H9 (cell line): ENCODE data around the gene CDH4. TPM values are rescaled to one million over a fixed set of nuclear protein-coding genes. Genes with fewer than 3 reads are reported as not detected.

Experiments used
- DNase-seq: peaks from one replicate; pipeline ENCODE4 v3.0.0-alpha.2; 2017
- H2AFZ ChIP-seq: one replicate; pipeline ENCODE4 v1.6.1; 2013; ENCODE audit warnings: mild to moderate bottlenecking, low read length, control low read depth, moderate library complexity
- H2AK5ac ChIP-seq: 2 replicates; pipeline ENCODE4 v1.6.1; 2013; ENCODE audit warnings: low read length, control low read depth, mixed read lengths; ENCODE audit not compliant: insufficient read length
- H2BK120ac ChIP-seq: one replicate; pipeline ENCODE4 v1.6.1; 2013; ENCODE audit warnings: low read depth, mild to moderate bottlenecking, low read length, control low read depth, inconsistent platforms; ENCODE audit not compliant: poor library complexity, severe bottlenecking
- H2BK12ac ChIP-seq: 2 replicates; pipeline ENCODE4 v1.6.1; 2013; ENCODE audit warnings: low read length, control low read depth, mixed read lengths, low read depth; ENCODE audit not compliant: insufficient read length
- H2BK15ac ChIP-seq: 2 replicates; pipeline ENCODE4 v1.6.1; 2013; ENCODE audit warnings: low read depth, low read length, control low read depth
- H2BK20ac ChIP-seq: one replicate; pipeline ENCODE4 v1.6.1; 2013; ENCODE audit warnings: low read depth, mild to moderate bottlenecking, low read length, control low read depth, inconsistent platforms; ENCODE audit not compliant: poor library complexity, severe bottlenecking
- H2BK5ac ChIP-seq: 2 replicates; pipeline ENCODE4 v1.6.1; 2013; ENCODE audit warnings: low read length, control low read depth, mixed read lengths; ENCODE audit not compliant: insufficient read length
- H3K14ac ChIP-seq: 2 replicates; pipeline ENCODE4 v1.6.1; 2013; ENCODE audit warnings: low read length, control low read depth; ENCODE audit not compliant: insufficient read depth
- H3K18ac ChIP-seq: 2 replicates; pipeline ENCODE4 v1.6.1; 2013; ENCODE audit warnings: low read depth, mild to moderate bottlenecking, mixed read lengths, low read length, control low read depth; ENCODE audit not compliant: insufficient read length
- H3K23ac ChIP-seq: 2 replicates; pipeline ENCODE4 v1.6.1; 2013; ENCODE audit warnings: low read length, control low read depth, mixed read lengths, low read depth; ENCODE audit not compliant: insufficient read length
- H3K23me2 ChIP-seq: 2 replicates; pipeline ENCODE4 v1.6.1; 2013; ENCODE audit warnings: low read depth, mild to moderate bottlenecking, mixed read lengths, low read length, control low read depth; ENCODE audit not compliant: insufficient read length, poor library complexity, severe bottlenecking
- H3K27ac ChIP-seq: 2 replicates; pipeline ENCODE4 v1.5.1; 2013; ENCODE audit warnings: low read length, control low read depth, mixed read lengths, low read depth; ENCODE audit not compliant: insufficient read length
- H3K27me3 ChIP-seq: 2 replicates; pipeline ENCODE4 v1.6.1; 2013; ENCODE audit warnings: low read length, control low read depth, inconsistent platforms; ENCODE audit not compliant: insufficient read depth
- H3K4ac ChIP-seq: 2 replicates; pipeline ENCODE4 v1.6.1; 2013; ENCODE audit warnings: low read depth, mild to moderate bottlenecking, control low read depth, inconsistent platforms, low read length, moderate library complexity
- H3K4me1 ChIP-seq: 2 replicates; pipeline ENCODE4 v1.6.1; 2013; ENCODE audit warnings: low read length, control low read depth, inconsistent platforms; ENCODE audit not compliant: insufficient read depth
- H3K4me2 ChIP-seq: 2 replicates; pipeline ENCODE4 v1.6.1; 2013; ENCODE audit warnings: low read length, control low read depth, mixed read lengths; ENCODE audit not compliant: insufficient read length, insufficient read depth
- H3K56ac ChIP-seq: 2 replicates; pipeline ENCODE4 v1.6.1; 2013; ENCODE audit warnings: low read depth, mild to moderate bottlenecking, mixed read lengths, low read length, control low read depth; ENCODE audit not compliant: insufficient read length
- H3K79me1 ChIP-seq: 2 replicates; pipeline ENCODE4 v1.6.1; 2013; ENCODE audit warnings: low read depth, mild to moderate bottlenecking, moderate library complexity, low read length, control low read depth, inconsistent platforms; ENCODE audit not compliant: insufficient read depth, poor library complexity, severe bottlenecking
- H3K79me2 ChIP-seq: 2 replicates; pipeline ENCODE4 v1.6.1; 2013; ENCODE audit warnings: low read length, control low read depth, inconsistent platforms; ENCODE audit not compliant: insufficient read depth
- H3K9ac ChIP-seq: 2 replicates; pipeline ENCODE4 v1.6.1; 2013; ENCODE audit warnings: low read length, control low read depth, mixed read lengths; ENCODE audit not compliant: insufficient read length; ENCODE audit errors: extremely low read depth
- H3K9me3 ChIP-seq: one replicate; pipeline ENCODE4 v1.6.1; 2013; ENCODE audit warnings: low read depth, low read length, inconsistent platforms; ENCODE audit not compliant: control insufficient read depth
- H3T11ph ChIP-seq: one replicate; pipeline ENCODE4 v1.6.1; 2013; ENCODE audit warnings: mild to moderate bottlenecking, low read length, control low read depth, inconsistent platforms
- H4K20me1 ChIP-seq: one replicate; pipeline ENCODE4 v1.6.1; 2013; ENCODE audit not compliant: control insufficient read depth, insufficient read length, insufficient read depth
- H4K5ac ChIP-seq: 2 replicates; pipeline ENCODE4 v1.6.1; 2013; ENCODE audit warnings: low read depth, mild to moderate bottlenecking, mixed read lengths, low read length, control low read depth; ENCODE audit not compliant: insufficient read length
- H4K8ac ChIP-seq: replicated peaks from 2 replicates; pipeline ENCODE4 v1.6.1; 2013; ENCODE audit warnings: low read length, control low read depth, mixed read lengths, low read depth; ENCODE audit not compliant: insufficient read length
- H4K91ac ChIP-seq: 2 replicates; pipeline ENCODE4 v1.6.1; 2013; ENCODE audit warnings: low read depth, mild to moderate bottlenecking, moderate library complexity, mixed read lengths, low read length, control low read depth; ENCODE audit not compliant: insufficient read length
- H3K27ac Mint-ChIP-seq, 3 experiments: 2 replicates in 2 of 3; 3 replicates in 1 of 3; pipeline ENCODE4 v1.8.0; 2020 to 2021; ENCODE audit warnings: mixed read lengths in 3 of 3, mild to moderate bottlenecking in 1 of 3, moderate library complexity in 1 of 3
- H3K27me3 Mint-ChIP-seq: 2 replicates; pipeline ENCODE4 v1.8.0; 2021; ENCODE audit warnings: low read depth, mild to moderate bottlenecking, moderate library complexity, mixed read lengths
- H3K36me3 Mint-ChIP-seq, 3 experiments: 2 replicates in 2 of 3; 3 replicates in 1 of 3; pipeline ENCODE4 v1.8.0; 2020 to 2021; ENCODE audit warnings: low read depth in 3 of 3, mixed read lengths in 3 of 3; ENCODE audit not compliant: insufficient read depth in 1 of 3
- H3K4me1 Mint-ChIP-seq, 2 experiments: 2 replicates each; pipeline ENCODE4 v1.8.0; 2020; ENCODE audit warnings: mixed read lengths in 2 of 2
- H3K4me3 Mint-ChIP-seq, 2 experiments: 2 replicates in 1 of 2; 3 replicates in 1 of 2; pipeline ENCODE4 v1.8.0; 2020 to 2021; ENCODE audit warnings: mild to moderate bottlenecking in 2 of 2, mixed read lengths in 2 of 2, moderate library complexity in 1 of 2
- H3K9me3 Mint-ChIP-seq, 2 experiments: 2 replicates in 1 of 2; 3 replicates in 1 of 2; pipeline ENCODE4 v1.8.0; 2020; ENCODE audit warnings: mild to moderate bottlenecking in 2 of 2, mixed read lengths in 2 of 2, moderate library complexity in 1 of 2
- WGBS: extraction: QIAGEN DNeasy Blood & Tissue Kit; methylation state at CpG from one replicate; pipeline ENCODE4 v1.1.7; 2013; ENCODE audit warnings: missing lambda C conversion rate, low lambda C conversion rate, mixed read lengths; ENCODE audit not compliant: insufficient read length; ENCODE audit errors: extremely low coverage; 5-methylcytosine and 5-hydroxymethylcytosine counted together
- total RNA-seq: library from RNA; stranded (reverse); gene quantifications from 2 replicates; pipeline ENCODE4 v1.2.1, GENCODE V29; 2021
- TF ChIP-seq, protein P1 (sequence below): fragments of 200-600 bp; sonication (generic); conservative IDR thresholded peaks from 3 replicates; pipeline ENCODE4 v1.8.0; 2021; ENCODE audit warnings: antibody characterized with exemption, mild to moderate bottlenecking

Gene CDH4
- total RNA-seq, 1 experiment from 2014 or later: 3.0 TPM

DNA sequence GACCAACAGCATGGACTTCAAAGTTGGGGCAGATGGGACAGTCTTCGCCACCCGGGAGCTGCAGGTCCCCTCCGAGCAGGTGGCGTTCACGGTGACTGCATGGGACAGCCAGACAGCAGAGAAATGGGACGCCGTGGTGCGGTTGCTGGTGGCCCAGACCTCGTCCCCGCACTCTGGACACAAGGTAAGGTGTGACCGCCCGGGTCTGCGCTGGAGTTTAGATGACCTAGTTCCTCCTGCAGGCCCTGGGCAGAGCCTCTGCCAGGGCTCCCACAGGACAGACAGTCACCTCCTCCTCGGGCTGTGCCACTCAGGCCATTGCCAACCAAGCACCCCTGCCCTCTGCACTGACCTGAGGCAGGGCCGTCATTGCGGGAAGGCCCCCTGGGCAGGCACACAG, 491.5 kb downstream of the CDH4 start:
- no peaks in the 10 kb centered on the region for H3K23me2 ChIP-seq
- no peaks in the 10 kb centered on the region for H3K79me1 ChIP-seq
- no peak overlapping the region for H3T11ph ChIP-seq
- peaks cover 2% of the 10 kb centered on the region; the same call in 1 of the 2 replicates for H3K27me3 ChIP-seq
- Mint-ChIP-seq H3K4me1 (no peaks in the 10 kb centered on the region), H3K4me3 (no peak overlapping the region), H3K27me3 (peaks cover 28% of the 10 kb centered on the region), H3K27ac (no peak overlapping the region), H3K36me3 (no peaks in the 10 kb centered on the region), H3K9me3 (no peaks in the 10 kb centered on the region)
- no peak overlapping the region for H4K5ac ChIP-seq
- no peaks in the 10 kb centered on the region for H3K9me3 ChIP-seq
- H4K91ac ChIP-seq: no peak overlapping the region
- no peak overlapping the region for H2BK5ac ChIP-seq
- no peak overlapping the region for H3K9ac ChIP-seq
- H3K23ac ChIP-seq: no peak overlapping the region
- no peak overlapping the region for H2BK120ac ChIP-seq
- H2AFZ ChIP-seq: no peak overlapping the region
- TF ChIP-seq, protein P1, sequence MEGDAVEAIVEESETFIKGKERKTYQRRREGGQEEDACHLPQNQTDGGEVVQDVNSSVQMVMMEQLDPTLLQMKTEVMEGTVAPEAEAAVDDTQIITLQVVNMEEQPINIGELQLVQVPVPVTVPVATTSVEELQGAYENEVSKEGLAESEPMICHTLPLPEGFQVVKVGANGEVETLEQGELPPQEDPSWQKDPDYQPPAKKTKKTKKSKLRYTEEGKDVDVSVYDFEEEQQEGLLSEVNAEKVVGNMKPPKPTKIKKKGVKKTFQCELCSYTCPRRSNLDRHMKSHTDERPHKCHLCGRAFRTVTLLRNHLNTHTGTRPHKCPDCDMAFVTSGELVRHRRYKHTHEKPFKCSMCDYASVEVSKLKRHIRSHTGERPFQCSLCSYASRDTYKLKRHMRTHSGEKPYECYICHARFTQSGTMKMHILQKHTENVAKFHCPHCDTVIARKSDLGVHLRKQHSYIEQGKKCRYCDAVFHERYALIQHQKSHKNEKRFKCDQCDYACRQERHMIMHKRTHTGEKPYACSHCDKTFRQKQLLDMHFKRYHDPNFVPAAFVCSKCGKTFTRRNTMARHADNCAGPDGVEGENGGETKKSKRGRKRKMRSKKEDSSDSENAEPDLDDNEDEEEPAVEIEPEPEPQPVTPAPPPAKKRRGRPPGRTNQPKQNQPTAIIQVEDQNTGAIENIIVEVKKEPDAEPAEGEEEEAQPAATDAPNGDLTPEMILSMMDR: no peak
- H3K18ac ChIP-seq: no peak overlapping the region
- no peak overlapping the region for H2AK5ac ChIP-seq
- no peak overlapping the region for H3K14ac ChIP-seq
- H3K27ac ChIP-seq: no peak overlapping the region
- no CpG with 5 or more reads among the region's 16 CpGs for WGBS
- no peaks in the 10 kb centered on the region for H4K20me1 ChIP-seq
- H3K4me2 ChIP-seq: no peak overlapping the region
- H2BK15ac ChIP-seq: no peak overlapping the region
- H3K56ac ChIP-seq: no peak overlapping the region
- H3K4me1 ChIP-seq: no peaks in the 10 kb centered on the region
- H2BK12ac ChIP-seq: no peak overlapping the region
- H3K4ac ChIP-seq: no peak overlapping the region
- no peak overlapping the region for H4K8ac ChIP-seq
- no peaks in the 10 kb centered on the region for H3K79me2 ChIP-seq
- H2BK20ac ChIP-seq: no peak overlapping the region
- DNase-seq: no peak
